ENCODE measurements around the gene OR13C3.

The OR13C3 gene

DNA sequence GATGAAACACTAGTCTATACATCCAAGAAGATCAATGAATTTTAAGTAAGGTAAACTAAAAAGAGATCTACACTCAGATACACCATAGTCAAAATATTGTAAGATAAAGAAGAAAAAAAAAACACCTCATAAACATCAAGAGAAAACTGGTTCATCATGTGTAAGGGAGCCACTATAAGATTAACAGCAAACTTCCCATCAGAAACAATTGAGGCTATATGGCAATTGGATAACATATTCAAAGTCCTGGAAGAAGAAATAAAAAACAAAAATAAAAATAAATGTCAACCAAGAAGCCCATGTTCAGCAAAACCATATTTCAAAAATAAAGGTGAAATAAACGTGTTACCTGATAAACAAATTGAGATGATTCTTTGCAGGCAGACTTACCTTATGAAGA lies 36.0 kb upstream of the OR13C3 start:
- no peaks in the 10 kb centered on the region for H3K79me2 ChIP-seq (ENCODE audit: insufficient read depth, low read depth)
- no peaks in the 10 kb centered on the region for H4K20me1 ChIP-seq (ENCODE audit: insufficient read depth)
- H3K27ac ChIP-seq = no peak overlapping the region
- no peak overlapping the region for H3K4me2 ChIP-seq
- no peak overlapping the region for H3K9ac ChIP-seq
- H3K36me3 ChIP-seq (ENCODE audit: insufficient read depth) = no peaks in the 10 kb centered on the region
- TF ChIP-seq, protein P1, sequence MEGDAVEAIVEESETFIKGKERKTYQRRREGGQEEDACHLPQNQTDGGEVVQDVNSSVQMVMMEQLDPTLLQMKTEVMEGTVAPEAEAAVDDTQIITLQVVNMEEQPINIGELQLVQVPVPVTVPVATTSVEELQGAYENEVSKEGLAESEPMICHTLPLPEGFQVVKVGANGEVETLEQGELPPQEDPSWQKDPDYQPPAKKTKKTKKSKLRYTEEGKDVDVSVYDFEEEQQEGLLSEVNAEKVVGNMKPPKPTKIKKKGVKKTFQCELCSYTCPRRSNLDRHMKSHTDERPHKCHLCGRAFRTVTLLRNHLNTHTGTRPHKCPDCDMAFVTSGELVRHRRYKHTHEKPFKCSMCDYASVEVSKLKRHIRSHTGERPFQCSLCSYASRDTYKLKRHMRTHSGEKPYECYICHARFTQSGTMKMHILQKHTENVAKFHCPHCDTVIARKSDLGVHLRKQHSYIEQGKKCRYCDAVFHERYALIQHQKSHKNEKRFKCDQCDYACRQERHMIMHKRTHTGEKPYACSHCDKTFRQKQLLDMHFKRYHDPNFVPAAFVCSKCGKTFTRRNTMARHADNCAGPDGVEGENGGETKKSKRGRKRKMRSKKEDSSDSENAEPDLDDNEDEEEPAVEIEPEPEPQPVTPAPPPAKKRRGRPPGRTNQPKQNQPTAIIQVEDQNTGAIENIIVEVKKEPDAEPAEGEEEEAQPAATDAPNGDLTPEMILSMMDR (conservative IDR thresholded peaks at IDR 0.05; ENCODE audit: low read depth, low read length) = no peak
- H2AFZ ChIP-seq (ENCODE audit: low read depth) = no peak overlapping the region
- no peaks in the 10 kb centered on the region for H3K4me1 ChIP-seq (ENCODE audit: low read depth, poor library complexity, severe bottlenecking)
- H3K4me3 ChIP-seq (IDR thresholded peaks at IDR 0.05; ENCODE audit: insufficient read depth, low read depth, low read length) = no peak overlapping the region
- no peaks in the 10 kb centered on the region for H3K27me3 ChIP-seq (ENCODE audit: insufficient read depth, low read depth)

DNA sequence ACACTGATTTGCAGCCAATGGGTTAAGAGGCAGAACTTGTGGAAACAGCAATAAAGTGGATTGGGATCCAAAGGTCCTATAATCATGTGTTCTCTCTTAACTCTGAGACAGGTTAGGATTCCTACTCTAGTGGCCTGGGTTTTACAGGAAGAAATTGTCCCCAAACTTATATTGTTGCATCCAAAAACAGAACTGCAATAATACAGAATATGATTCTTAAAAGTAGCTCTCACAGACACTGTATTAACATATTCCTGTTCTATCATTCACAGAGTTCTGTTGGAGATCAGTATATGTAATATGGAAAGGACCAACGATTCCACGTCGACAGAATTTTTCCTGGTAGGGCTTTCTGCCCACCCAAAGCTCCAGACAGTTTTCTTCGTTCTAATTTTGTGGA lies 32.2 kb upstream of the OR13C3 start, which contains the start of gene OR13C8:
Gene OR13C8 (plus strand): TSS at position 301 of the 400 bp plus-strand sequence. CDS start 0 bp downstream, at position 301.
- H3K4me3 ChIP-seq (IDR thresholded peaks at IDR 0.05; ENCODE audit: insufficient read depth, low read depth, low read length) = no peak within 1 kb of the TSS
- TF ChIP-seq, protein P1 (conservative IDR thresholded peaks at IDR 0.05; ENCODE audit: low read depth, low read length) = no peak
- no peaks in the 10 kb centered on the region for H4K20me1 ChIP-seq (ENCODE audit: insufficient read depth)
- H3K4me2 ChIP-seq = no peak within 1 kb of the TSS
- H3K9ac ChIP-seq = no peak within 1 kb of the TSS
- H3K79me2 ChIP-seq (ENCODE audit: insufficient read depth, low read depth) = no peaks in the 10 kb centered on the region
- peaks cover 6% of the 10 kb centered on the region for H3K4me1 ChIP-seq (ENCODE audit: low read depth, poor library complexity, severe bottlenecking)
- H3K36me3 ChIP-seq (ENCODE audit: insufficient read depth) = no peaks in the 10 kb centered on the region
- no peak within 1 kb of the TSS for H2AFZ ChIP-seq (ENCODE audit: low read depth)
- no peak within 1 kb of the TSS for H3K27ac ChIP-seq
- no peaks in the 10 kb centered on the region for H3K27me3 ChIP-seq (ENCODE audit: insufficient read depth, low read depth)

DNA sequence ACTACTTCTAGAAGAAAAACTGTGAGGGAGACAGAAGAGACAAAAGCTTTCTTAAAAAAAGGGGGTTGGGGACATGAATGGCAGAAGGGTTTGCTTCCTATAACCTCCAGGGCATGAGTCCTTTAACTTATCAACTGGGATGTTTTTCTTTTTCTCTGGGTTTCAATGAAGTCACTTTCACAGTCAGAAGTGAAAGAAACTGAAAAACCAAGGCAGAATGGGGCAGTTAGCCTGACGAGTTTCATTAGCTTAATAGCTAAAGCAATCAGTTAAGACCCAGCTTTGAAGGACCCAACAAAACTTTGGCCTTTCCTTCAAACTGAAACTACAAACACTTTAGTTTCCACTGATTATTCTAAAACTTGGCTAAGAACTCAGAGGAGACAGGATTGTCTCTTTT lies 27.7 kb upstream of the OR13C3 start:
- no peak overlapping the region for H2AFZ ChIP-seq (ENCODE audit: low read depth)
- H3K27me3 ChIP-seq (ENCODE audit: insufficient read depth, low read depth) = no peaks in the 10 kb centered on the region
- H3K4me3 ChIP-seq (IDR thresholded peaks at IDR 0.05; ENCODE audit: insufficient read depth, low read depth, low read length) = no peak overlapping the region
- TF ChIP-seq, protein P1 (conservative IDR thresholded peaks at IDR 0.05; ENCODE audit: low read depth, low read length) = no peak
- peaks cover 7% of the 10 kb centered on the region for H3K4me1 ChIP-seq (ENCODE audit: low read depth, poor library complexity, severe bottlenecking)
- H3K9ac ChIP-seq = no peak overlapping the region
- H4K20me1 ChIP-seq (ENCODE audit: insufficient read depth) = no peaks in the 10 kb centered on the region
- no peak overlapping the region for H3K4me2 ChIP-seq
- H3K27ac ChIP-seq = no peak overlapping the region
- H3K36me3 ChIP-seq (ENCODE audit: insufficient read depth) = no peaks in the 10 kb centered on the region
- no peaks in the 10 kb centered on the region for H3K79me2 ChIP-seq (ENCODE audit: insufficient read depth, low read depth)

DNA sequence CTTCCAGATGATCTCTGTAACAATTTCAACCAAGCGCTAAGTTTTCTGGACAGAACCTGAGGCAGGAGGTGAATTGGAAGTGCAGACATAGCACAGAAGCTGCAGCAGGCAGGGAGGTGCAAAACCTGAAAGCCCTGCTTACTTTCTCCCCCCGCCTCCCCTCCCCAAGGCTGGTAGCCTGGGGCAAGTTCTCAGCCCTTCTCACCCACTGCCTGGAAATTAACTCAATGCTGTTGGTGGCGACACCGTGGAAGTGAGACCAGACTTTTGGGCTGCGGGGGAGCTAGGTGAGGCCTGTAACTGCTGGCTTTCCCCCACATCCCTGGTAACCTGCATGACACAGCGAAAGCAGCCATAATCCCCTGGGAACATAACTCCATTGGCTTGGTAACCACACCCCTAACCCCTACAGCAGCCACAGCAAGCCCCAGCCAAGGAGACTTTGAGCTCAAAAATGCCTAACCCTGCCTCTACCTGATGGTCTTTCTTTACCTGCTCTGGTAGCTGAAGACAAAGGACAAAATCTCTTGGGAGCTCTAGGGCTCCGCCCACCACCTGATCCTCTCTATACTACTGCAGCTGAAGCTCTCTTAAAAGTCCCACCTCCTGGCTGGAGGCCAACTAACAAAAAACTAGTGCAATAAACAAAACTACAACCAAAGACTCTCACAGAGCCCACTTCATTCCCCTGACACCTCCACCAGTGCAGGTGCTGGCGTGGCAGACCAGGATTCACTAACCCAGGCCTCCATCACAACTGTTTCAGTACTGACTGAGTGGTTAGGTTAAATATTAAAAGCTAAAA lies 20.4 kb upstream of the OR13C3 start:
- H3K4me3 ChIP-seq (IDR thresholded peaks at IDR 0.05; ENCODE audit: insufficient read depth, low read depth, low read length) = no peak overlapping the region
- no peaks in the 10 kb centered on the region for H3K36me3 ChIP-seq (ENCODE audit: insufficient read depth)
- H2AFZ ChIP-seq (ENCODE audit: low read depth) = no peak overlapping the region
- H3K27ac ChIP-seq = no peak overlapping the region
- H3K9ac ChIP-seq = no peak overlapping the region
- TF ChIP-seq, protein P1 (conservative IDR thresholded peaks at IDR 0.05; ENCODE audit: low read depth, low read length) = no peak
- H3K4me2 ChIP-seq = no peak overlapping the region
- no peaks in the 10 kb centered on the region for H4K20me1 ChIP-seq (ENCODE audit: insufficient read depth)
- no peaks in the 10 kb centered on the region for H3K79me2 ChIP-seq (ENCODE audit: insufficient read depth, low read depth)
- H3K27me3 ChIP-seq (ENCODE audit: insufficient read depth, low read depth) = no peaks in the 10 kb centered on the region
- no peaks in the 10 kb centered on the region for H3K4me1 ChIP-seq (ENCODE audit: low read depth, poor library complexity, severe bottlenecking)

Data from KMS-11 (cell line).